ENCODE data around the gene ARMC6. TPM values are rescaled to one million over a fixed set of nuclear protein-coding genes. Genes with fewer than 3 reads are reported as not detected.

The ARMC6 gene
- total RNA-seq, 1 experiment from 2014 or later, result 66.5 TPM

GRCh38 chr19:19079571-19079970, 46.2 kb downstream of the ARMC6 start:
- Histone ChIP-seq H2BK120ac (ENCODE audit: low read depth, low read length, poor library complexity, severe bottlenecking) (no peak overlapping the region), H3K79me2 (ENCODE audit: insufficient read depth, low read length) (no peaks in the 10 kb centered on the region), H3K56ac (ENCODE audit: insufficient read length, low read depth, low read length) (no peak overlapping the region), H4K91ac (ENCODE audit: insufficient read length, low read depth, low read length) (no peak overlapping the region), H3K79me1 (ENCODE audit: insufficient read depth, low read depth, low read length, poor library complexity, severe bottlenecking) (no peaks in the 10 kb centered on the region), H2BK20ac (ENCODE audit: low read depth, low read length, poor library complexity, severe bottlenecking) (no peak overlapping the region), H4K8ac (replicated peaks; ENCODE audit: insufficient read length, low read depth, low read length) (no peak overlapping the region), H3K23ac (ENCODE audit: insufficient read length, low read depth, low read length) (no peak overlapping the region), H2BK15ac (ENCODE audit: low read depth, low read length) (no peak overlapping the region), H4K5ac (ENCODE audit: insufficient read length, low read depth, low read length) (no peak overlapping the region), H4K20me1 (ENCODE audit: control insufficient read depth, insufficient read depth, insufficient read length) (no peaks in the 10 kb centered on the region), H2BK5ac (ENCODE audit: insufficient read length, low read length) (no peak overlapping the region), H2BK12ac (ENCODE audit: insufficient read length, low read depth, low read length) (no peak overlapping the region), H2AK5ac (ENCODE audit: insufficient read length, low read length) (no peak overlapping the region), H3K27me3 (ENCODE audit: insufficient read depth, low read length) (no peaks in the 10 kb centered on the region; the same call in 1 of the 2 replicates), H3K4me1 (ENCODE audit: insufficient read depth, low read length) (no peaks in the 10 kb centered on the region), H3K14ac (ENCODE audit: insufficient read depth, low read length) (no peak overlapping the region), H3K9me3 (ENCODE audit: control insufficient read depth, low read depth, low read length) (no peaks in the 10 kb centered on the region), H2AFZ (ENCODE audit: low read length) (no peak overlapping the region), H3K4me2 (ENCODE audit: insufficient read depth, insufficient read length, low read length) (no peak overlapping the region), H3K18ac (ENCODE audit: insufficient read length, low read depth, low read length) (no peak overlapping the region), H3K27ac (ENCODE audit: insufficient read length, low read depth, low read length) (no peak overlapping the region), H3K23me2 (ENCODE audit: insufficient read length, low read depth, low read length, poor library complexity, severe bottlenecking) (no peaks in the 10 kb centered on the region), H3T11ph (ENCODE audit: low read length) (no peak overlapping the region), H3K9ac (ENCODE audit: extremely low read depth, insufficient read length, low read length) (no peak overlapping the region), H3K4ac (ENCODE audit: low read depth, low read length) (no peak overlapping the region)
- DNase-seq, result no peak
- no peak for TF ChIP-seq CTCF (conservative IDR thresholded peaks at IDR 0.05)
- Mint-ChIP-seq H3K4me3 (no peak overlapping the region), H3K36me3 (ENCODE audit: insufficient read depth in 1 of 3, low read depth in 3 of 3) (no peaks in the 10 kb centered on the region; a peak in 1 of 7 replicates), H3K4me1 (peaks cover 3% of the 10 kb centered on the region in 2 experiments; a peak in 2 of 4 replicates), H3K27me3 (ENCODE audit: low read depth) (peaks cover 73% of the 10 kb centered on the region), H3K27ac (no peak overlapping the region), H3K9me3 (no peaks in the 10 kb centered on the region)
- no CpG with 5 or more reads among the region's 1 CpG for WGBS (ENCODE audit: extremely low coverage, insufficient read length, low lambda C conversion rate)
